ENCODE results near the gene BRAF. TPM values are rescaled to one million over a fixed set of nuclear protein-coding genes. Genes with fewer than 3 reads are reported as not detected.

Gene BRAF
- total RNA-seq, 4 donors from 2014 or later: 37.1 to 56.9 (median 45.3) TPM

- TF ChIP-seq CTCF (IDR thresholded peaks at IDR 0.05; ENCODE audit: low read depth): no peak
Observed at GRCh38 chr7:140724706-140725105, 200.0 kb downstream of the BRAF start.

- TF ChIP-seq CTCF (IDR thresholded peaks at IDR 0.05; ENCODE audit: low read depth): no peak
Observed at GRCh38 chr7:140723574-140723973, 201.2 kb downstream of the BRAF start.

- no peak for TF ChIP-seq CTCF (IDR thresholded peaks at IDR 0.05; ENCODE audit: low read depth)
Observed at GRCh38 chr7:140723006-140723405, 201.7 kb downstream of the BRAF start.

GRCh38 chr7:140722254-140722653 is 202.5 kb downstream of the BRAF start:
- TF ChIP-seq CTCF (IDR thresholded peaks at IDR 0.05; ENCODE audit: low read depth): no peak

GRCh38 chr7:140719721-140720120 is 205.0 kb downstream of the BRAF start:
- TF ChIP-seq CTCF (IDR thresholded peaks at IDR 0.05; ENCODE audit: low read depth): no peak

- TF ChIP-seq CTCF (IDR thresholded peaks at IDR 0.05; ENCODE audit: low read depth): no peak
Observed at GRCh38 chr7:140714331-140715040, 210.2 kb downstream of the BRAF start.

- no peak for TF ChIP-seq CTCF (IDR thresholded peaks at IDR 0.05; ENCODE audit: low read depth)
Observed at GRCh38 chr7:140707132-140707531, 217.6 kb downstream of the BRAF start.
